ENCODE data around the gene GPR33.
"Not testable (repeated sequence)": the region's sequence is repeated elsewhere in the genome, so short reads cannot be mapped to it uniquely, and the experiment has no call there.

Gene GPR33

DNA sequence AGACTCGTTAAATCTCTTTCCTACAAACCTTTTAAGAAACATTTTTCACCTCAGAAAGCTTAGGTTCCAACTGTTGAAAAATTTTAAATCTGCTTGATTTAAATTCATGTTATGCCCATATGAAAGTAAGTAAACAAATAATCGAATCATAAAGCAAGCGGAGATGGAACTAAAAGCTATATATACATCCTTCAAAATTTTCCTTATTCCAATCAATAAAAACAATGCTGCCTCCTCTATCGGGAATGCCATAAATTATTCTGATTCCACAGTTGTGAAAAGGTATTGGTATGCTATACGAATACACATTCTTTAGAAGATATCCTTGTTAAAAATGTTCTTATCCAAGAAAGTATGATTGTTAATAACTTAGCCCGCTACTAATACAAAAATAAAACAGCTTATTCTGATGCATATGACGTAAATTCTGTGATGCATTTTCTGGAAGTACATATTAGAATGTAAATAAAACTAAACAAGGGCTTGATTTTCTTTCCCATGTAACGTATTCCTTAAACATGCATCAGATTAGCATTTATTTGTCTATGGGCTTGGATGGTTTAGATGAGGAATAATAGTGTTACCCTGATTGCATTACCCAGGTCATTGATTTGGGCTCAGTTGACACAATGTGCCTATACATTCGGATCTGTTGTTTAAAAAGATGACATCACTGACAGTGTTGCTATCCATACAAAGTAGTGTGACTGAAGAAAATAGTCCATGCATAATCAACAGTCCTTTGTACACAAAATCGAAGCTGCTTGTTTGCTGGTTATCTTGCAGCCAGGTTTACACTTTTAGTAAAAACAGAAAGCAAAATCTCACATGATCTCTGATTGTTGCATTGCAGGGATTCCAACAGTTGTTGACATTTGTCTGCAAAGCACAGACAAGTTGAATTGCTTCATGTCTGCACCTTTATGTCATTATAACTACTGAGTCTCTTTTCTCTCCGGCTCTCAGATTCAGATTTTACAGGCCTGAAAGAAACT, 29.9 kb downstream of the GPR33 start:
- no peak for DNase-seq

DNA sequence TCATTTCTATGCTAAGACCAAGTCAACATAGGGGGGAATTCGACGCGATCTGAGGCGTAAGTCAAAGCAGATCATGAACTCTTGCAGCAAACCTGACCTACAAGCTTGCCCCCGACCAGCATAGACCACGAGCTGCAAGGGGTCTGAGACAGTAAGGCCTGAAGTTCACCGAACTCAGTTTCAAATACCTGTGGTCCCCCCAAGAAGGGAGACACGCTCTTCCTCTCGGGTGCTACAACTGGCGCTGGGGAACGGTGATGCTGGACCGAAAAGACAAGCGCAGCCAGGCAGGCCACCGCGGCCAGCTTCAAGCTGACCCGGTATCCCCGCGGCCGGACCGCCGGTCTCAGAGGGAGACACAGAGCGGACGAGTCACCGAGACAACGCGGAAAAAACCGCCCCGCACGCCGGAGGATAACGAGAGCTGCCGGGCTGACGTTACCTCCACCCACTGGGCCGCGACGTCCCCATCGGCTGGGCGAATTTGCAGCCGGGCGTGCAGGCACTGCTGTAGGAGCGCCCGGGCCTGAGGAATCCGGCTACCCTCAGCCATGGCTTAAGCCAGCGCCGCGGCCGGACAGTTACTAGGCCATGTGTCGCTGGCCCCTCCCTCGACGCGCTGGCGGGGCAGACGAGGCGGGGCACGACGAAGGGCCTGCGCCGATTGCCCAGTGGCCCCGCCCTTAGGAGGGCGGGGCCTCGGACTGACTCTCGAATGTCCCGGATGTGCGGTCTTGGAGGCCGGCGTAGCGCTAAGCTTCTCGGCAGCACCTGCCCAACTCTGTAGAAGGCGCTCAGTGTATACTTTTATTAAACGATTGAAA, 30.8 kb downstream of the GPR33 start, which contains the start of gene DTD2:
Gene DTD2, minus strand, starts transcription at position 666 of the 824 bp plus-strand sequence. Its CDS starts 113 bp downstream, at position 553.
- peak; percentile 90 for DNase-seq

DNA sequence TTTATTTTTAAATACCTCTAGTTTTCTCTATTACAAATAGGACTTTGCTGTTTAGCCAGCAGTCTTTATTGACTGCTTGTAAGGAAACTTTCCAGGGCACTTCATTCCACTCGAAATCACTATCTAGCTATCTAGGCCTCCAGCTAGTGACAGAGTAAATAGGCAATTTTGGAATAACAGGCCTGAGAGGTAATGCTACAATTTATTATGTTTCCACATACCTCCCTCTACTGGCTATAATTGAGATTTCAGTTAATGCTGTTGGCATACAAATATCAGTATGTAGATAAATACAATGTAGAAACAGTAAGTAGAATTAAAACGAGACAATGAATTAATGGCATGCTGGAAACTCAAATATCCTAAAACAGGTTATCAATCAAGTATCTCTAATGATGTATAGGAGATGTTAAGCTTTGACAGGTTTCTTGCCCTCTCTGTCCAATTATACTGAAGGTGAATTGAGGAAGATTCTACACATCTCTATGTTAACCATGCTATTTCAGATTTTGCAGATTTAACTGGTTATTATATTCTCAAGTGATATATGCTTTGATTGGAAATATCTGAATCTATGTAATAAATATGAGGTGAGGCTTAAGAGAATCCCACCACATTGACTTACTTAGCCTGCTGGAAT, 37.7 kb downstream of the GPR33 start:
- DNase-seq: no peak

DNA sequence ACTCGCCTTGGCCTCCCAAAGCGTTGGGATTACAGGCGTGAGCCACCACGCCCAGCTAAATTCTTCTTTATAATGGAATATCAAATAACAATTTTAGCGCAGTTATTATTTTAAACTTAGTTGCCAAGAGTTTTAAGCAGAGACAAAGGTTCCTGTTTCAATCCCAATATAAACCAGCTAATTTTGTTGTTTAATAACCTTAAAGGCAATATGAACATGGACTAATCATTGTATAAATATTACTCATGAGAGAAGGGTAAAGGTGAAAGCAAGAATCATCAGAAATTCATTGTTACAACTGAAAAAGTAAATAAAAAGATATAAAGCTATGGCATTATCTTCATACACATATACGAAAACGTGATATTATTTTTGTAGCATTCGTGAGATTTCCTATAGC, 38.7 kb downstream of the GPR33 start:
- no peak for DNase-seq

DNA sequence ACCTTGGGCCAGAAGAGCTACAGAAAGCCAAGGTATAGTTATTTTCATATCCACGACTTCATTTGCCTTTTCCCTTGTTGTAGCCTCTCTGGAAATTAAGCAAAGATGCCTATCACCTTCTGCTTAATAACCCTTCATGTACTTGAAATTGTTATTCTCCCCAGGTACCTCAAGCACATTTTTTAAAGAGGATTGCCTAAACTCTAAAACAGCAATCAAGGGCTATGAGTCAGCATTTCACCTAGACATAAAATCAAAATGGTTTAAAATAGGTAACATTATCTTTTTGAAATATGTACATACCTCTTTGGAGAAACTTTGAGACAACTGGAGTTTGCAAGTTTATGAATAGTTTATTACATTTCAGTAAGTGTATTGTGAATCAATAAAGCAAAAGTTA, 42.1 kb downstream of the GPR33 start:
- no peak for DNase-seq

DNA sequence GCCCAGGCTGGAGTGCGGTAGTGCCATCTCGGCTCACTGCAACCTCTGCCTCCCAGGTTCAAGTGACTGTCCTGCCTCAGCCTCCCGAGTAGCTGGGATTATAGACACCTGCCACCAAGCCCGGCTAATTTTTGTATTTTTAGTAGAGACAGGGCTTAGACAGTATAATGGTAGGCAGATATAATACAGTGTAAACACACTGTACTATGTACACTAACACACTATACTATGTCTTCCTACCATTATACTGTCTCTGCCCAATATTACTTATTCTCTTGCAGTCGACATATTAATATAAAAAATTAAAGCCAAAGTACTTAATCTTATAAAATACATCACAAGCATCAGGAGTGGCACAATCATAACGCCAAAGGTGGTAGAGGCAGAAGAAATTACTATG, 45.6 kb downstream of the GPR33 start:
- DNase-seq: no peak

DNA sequence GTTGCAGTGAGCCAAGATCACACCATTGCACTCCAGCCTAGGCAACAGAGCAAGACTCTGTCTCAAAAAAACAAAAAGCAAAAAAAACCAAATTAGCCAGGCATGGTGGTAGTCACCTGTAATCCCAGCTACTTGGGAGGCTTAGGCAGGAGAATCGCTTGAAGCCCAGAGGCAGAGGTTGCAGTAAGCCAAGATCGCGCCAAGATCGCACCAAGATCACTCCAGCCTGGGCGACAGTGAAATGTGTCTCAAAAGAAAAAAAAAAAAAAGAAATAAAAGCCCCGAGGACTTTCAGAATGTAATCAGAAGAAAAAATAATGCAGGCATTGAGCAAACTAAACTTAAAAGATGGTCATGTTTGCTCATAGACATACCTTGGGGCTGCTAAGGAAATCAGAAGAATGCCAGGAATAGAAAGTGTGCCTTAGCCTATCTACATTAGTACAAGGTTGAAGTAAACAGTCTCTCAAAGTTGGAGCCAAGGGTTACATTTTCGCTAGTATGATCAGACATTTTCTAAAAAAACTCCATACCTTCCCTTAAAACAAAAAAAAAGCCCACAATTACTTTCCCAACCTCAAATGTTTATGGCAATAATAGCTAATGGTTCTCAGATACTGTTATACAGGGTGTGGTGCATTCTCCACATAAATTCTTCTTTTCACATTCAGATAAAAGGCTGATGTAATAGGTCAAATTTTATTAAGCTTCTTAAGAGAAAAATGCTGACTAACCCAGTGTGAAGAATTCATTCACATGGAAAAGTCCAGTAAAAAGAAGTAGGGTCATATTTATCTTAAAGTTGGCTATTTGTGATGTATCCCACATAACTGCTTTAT, 46.3 kb downstream of the GPR33 start:
- DNase-seq: no peak

DNA sequence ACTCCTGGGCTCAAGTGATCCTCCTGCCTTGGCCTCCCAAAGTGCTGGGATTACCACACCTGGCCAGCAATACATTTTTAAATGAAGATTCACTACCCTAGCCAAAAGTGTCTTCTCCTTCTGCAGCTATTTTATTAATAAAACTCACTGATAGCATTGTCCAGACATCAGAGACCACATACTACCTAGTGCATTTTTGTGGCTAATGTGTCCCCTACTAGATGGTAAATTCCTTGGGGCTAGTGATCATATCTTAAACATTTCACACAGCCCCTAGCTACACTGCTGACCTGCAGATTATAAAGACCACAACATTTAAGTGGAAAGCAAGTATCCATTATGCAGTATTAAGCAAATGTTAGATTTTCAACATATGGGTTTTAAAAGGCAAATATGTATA, 47.6 kb downstream of the GPR33 start:
- no peak for DNase-seq

DNA sequence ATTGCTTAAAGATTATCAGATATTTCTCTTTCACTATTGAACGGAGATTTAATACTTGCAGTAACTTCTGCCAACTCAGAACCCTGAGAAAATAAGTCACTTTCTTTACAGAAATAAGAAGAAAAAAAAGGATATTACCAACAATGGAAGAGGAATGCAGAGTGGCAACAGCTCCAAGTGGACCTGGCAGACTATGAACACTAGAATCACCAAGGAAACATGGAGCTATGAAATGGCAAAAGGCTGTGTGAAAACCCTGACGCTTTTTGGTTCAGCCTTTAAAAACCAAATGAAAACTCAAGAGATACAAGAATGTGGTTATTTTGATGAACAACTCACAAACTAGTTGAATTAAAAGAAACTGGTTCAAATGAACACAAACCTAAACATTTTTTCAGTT, 48.3 kb downstream of the GPR33 start:
- DNase-seq: no peak

DNA sequence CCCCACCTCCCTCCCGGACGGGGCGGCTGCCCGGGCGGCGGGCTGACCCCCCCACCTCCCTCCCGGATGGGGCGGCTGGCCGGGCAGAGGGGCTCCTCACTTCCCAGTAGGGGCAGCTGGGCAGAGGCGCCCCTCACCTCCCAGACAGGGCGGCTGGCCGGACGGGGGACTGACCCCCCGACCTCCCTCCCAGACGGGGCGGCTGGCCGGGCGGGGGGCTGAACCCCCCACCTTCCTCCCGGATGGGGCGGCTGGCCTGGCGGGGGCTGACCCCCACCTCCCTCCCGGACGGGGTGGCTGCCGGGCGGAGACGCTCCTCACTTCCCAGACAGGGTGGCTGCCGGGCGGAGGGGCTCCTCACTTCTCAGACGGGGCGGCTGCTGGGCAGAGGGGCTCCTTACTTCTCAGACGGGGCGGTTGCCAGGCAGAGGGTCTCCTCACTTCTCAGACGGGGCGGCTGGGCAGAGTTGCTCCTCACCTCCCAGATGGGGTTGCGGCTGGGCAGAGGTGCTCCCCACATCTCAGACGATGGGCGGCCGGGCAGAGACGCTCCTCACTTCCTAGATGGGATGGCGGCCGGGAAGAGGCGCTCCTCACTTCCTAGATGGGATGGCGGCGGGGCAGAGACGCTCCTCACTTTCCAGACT, 50.7 kb downstream of the GPR33 start:
- not testable (repeated sequence) for DNase-seq

DNA sequence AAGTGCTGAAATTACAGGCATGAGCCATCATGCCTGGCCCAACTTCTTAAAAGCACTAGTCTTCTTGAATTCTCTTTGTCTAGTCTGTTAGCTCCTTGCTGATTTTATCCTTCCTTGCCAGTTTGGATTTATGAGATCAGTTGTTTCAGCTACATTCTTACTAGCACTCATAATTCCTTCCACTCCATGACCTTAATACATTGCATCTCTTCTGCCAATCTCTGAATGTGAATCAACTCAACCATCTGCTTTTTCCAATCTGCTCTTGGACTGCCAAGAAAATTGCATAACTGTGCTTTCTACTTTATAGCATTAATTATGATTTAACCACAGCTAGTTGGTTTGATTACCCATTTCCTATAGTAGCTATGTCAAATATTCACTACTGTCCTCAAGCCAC, 52.6 kb downstream of the GPR33 start:
- DNase-seq: no peak
